Neural crest cell (in vitro differentiated cells): Measurements from ENCODE around the gene COLEC12. TPM values are rescaled to one million over a fixed set of nuclear protein-coding genes. Genes with fewer than 3 reads are reported as not detected.

Experiments used
- DNase-seq: peaks from one replicate; pipeline ENCODE4 v3.0.0; 2021; ENCODE audit warnings: low read depth, mixed read lengths, low spot score
- H3K27ac Mint-ChIP-seq: one replicate; pipeline ENCODE4 v1.8.0; 2021; ENCODE audit warnings: mild to moderate bottlenecking, mixed read lengths; ENCODE audit not compliant: unreplicated experiment
- H3K27me3 Mint-ChIP-seq: 2 replicates; pipeline ENCODE4 v1.8.0; 2021; ENCODE audit warnings: low read depth, mild to moderate bottlenecking, mixed read lengths
- H3K36me3 Mint-ChIP-seq: 2 replicates; pipeline ENCODE4 v1.8.0; 2021; ENCODE audit warnings: low read depth, mild to moderate bottlenecking, mixed read lengths
- H3K4me1 Mint-ChIP-seq: 2 replicates; pipeline ENCODE4 v1.8.0; 2021; ENCODE audit warnings: mixed read lengths
- H3K4me3 Mint-ChIP-seq: one replicate; pipeline ENCODE4 v1.8.0; 2021; ENCODE audit warnings: mild to moderate bottlenecking, mixed read lengths
- H3K9me3 Mint-ChIP-seq: 2 replicates; pipeline ENCODE4 v1.8.0; 2021; ENCODE audit warnings: mixed read lengths
- total RNA-seq: library from RNA; stranded (reverse); gene quantifications from 2 replicates; pipeline ENCODE4 v1.2.1, GENCODE V29; 2021
- TF ChIP-seq, protein P1 (sequence below): fragments of 200-600 bp; sonication (generic); conservative IDR thresholded peaks from 2 replicates; pipeline ENCODE4 v1.5.0; 2021; ENCODE audit warnings: antibody characterized with exemption, mild to moderate bottlenecking

The COLEC12 gene
- total RNA-seq, 1 donor from 2014 or later = 1.7 TPM

DNA sequence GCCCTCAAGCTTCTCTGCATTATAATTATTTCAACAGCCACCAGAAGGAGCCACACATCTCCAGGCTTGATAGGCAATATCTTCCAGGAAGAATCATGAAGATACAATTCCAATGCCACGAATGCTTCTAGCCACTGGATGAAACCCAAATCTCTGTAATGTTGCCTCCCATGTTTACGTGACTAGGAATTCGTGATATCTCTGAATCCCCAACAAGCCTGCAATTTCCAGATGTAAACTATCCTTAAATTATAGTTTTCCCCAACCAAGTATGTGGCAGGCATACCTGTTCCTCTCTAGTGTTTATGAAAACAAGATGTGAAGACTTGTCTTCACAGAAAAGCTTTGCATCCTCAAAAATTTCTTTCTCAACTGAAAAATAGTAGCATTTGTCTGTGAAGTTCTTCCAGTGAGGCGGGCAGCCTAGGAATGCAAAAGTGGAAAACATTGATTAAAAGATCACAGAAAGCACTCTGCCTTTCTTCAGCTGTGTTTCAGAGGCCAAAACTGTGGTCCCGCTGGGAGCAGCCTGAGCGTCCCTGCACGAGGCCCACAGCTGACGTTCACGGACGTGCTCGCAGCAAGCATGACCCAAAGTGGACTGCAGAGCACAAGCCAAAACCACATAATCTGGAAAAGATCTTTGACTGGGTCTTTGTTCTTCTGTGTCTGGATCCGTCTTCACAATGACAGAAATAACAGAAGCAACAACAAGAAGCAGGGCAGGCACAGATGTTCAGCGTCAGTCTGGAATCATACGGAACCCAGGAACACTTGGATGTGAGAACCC, 167.6 kb downstream of the COLEC12 start:
- H3K27ac Mint-ChIP-seq = no peak overlapping the region
- peaks cover 4% of the 10 kb centered on the region for H3K4me1 Mint-ChIP-seq
- no peaks in the 10 kb centered on the region for H3K36me3 Mint-ChIP-seq
- TF ChIP-seq, protein P1, sequence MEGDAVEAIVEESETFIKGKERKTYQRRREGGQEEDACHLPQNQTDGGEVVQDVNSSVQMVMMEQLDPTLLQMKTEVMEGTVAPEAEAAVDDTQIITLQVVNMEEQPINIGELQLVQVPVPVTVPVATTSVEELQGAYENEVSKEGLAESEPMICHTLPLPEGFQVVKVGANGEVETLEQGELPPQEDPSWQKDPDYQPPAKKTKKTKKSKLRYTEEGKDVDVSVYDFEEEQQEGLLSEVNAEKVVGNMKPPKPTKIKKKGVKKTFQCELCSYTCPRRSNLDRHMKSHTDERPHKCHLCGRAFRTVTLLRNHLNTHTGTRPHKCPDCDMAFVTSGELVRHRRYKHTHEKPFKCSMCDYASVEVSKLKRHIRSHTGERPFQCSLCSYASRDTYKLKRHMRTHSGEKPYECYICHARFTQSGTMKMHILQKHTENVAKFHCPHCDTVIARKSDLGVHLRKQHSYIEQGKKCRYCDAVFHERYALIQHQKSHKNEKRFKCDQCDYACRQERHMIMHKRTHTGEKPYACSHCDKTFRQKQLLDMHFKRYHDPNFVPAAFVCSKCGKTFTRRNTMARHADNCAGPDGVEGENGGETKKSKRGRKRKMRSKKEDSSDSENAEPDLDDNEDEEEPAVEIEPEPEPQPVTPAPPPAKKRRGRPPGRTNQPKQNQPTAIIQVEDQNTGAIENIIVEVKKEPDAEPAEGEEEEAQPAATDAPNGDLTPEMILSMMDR = no peak
- H3K27me3 Mint-ChIP-seq = no peaks in the 10 kb centered on the region
- no peak for DNase-seq
- no peak overlapping the region for H3K4me3 Mint-ChIP-seq
- no peaks in the 10 kb centered on the region for H3K9me3 Mint-ChIP-seq

DNA sequence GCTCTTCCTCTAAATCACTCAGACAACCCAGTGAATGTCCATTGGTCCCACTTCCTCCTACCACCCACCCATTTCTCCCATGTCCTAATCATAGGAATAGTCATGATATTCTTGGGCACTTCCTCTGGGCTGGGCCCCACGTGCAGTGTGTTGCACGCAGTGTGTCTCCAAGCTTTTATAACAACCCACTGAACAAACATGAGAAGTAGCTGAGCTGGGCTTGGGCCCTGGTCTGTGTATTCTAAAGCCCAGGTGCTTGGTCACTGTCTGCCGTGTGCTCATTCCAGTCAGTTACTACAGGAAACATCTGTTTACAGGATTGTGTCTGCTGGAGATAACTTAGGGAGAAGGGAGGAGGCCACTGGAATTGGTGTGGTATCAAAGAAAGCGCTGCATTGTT, 168.5 kb downstream of the COLEC12 start:
- Mint-ChIP-seq H3K4me3 (no peak overlapping the region), H3K9me3 (no peaks in the 10 kb centered on the region), H3K36me3 (no peaks in the 10 kb centered on the region), H3K27ac (no peak overlapping the region), H3K27me3 (no peaks in the 10 kb centered on the region), H3K4me1 (peaks cover 4% of the 10 kb centered on the region)
- DNase-seq = no peak
- TF ChIP-seq, protein P1 = no peak

DNA sequence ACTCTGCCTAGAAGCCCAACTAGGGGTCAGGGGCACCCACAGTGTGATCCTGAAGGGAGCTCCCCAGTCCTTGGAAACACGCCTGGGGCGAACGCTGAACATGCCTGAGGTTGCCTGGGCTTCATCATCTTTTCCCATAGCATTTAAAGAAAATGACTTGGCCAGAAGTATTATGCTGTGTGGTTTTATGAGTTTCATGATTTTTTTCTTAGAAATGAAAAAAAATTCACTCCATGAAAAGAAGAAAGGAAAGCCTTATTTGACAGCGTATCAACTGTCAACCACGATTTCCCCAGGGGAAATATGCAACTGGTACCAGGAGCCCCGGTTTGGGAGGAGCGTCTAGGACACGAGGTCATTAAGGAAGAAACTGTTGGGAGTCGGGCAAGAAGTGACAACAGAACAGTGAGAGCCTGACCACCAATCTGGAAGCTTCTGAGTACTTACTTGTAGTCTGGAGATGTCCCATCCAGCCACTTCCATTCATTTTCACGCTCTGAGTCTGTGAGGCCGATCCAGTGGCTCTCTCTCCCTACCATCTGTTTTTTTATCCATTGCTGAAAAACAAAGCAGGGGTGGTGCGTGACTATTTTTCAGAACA, 169.2 kb downstream of the COLEC12 start:
- DNase-seq = no peak
- Mint-ChIP-seq H3K27ac (no peak overlapping the region), H3K27me3 (no peaks in the 10 kb centered on the region), H3K9me3 (no peaks in the 10 kb centered on the region), H3K4me3 (no peak overlapping the region), H3K4me1 (peaks cover 4% of the 10 kb centered on the region), H3K36me3 (no peaks in the 10 kb centered on the region)
- TF ChIP-seq, protein P1 = no peak

DNA sequence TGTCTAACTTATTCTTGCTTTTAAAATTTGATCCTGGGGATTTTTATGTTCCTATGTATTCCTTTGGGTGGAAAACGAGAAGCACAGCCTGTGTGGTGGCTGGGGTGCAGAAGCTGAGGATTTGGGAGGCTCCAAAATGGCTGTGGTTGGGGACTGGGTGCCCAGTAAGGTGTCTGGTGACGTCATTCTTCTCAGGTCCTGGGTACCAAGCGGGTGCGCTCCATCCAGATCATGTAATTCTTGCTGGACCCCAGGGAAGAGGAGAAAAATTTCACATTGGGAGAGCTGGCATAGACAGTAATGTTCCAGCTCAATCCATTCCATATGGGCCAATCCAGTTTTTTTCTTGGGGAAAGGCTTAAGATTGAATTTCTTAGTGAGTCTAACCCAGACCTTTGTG, 171.6 kb downstream of the COLEC12 start:
- no peaks in the 10 kb centered on the region for H3K9me3 Mint-ChIP-seq
- no peak overlapping the region for H3K4me3 Mint-ChIP-seq
- H3K4me1 Mint-ChIP-seq = peaks cover 4% of the 10 kb centered on the region
- TF ChIP-seq, protein P1 = no peak
- H3K36me3 Mint-ChIP-seq = no peaks in the 10 kb centered on the region
- no peak for DNase-seq
- no peak overlapping the region for H3K27ac Mint-ChIP-seq
- no peaks in the 10 kb centered on the region for H3K27me3 Mint-ChIP-seq

DNA sequence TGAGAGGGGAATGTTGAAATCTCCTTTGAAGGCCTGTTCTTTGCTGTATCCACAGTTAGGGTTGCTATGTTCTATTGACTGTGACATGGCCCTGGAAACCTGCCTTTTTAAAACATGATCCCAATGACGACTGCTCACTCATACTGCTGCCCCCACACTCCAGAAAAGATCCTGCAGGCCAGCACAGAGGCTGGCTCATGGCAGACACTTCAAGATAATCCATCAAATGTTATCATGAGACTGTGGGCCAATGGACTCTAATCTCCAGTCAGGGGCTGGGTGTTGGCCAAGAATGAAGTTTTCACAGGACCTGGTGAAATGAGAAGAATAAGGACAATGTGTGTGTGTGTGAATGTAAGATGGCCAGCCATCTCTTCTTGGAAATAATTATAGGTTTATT, 173.7 kb downstream of the COLEC12 start:
- DNase-seq = no peak
- TF ChIP-seq, protein P1 = no peak
- Mint-ChIP-seq H3K27ac (no peak overlapping the region), H3K4me1 (peaks cover 1% of the 10 kb centered on the region), H3K27me3 (no peaks in the 10 kb centered on the region), H3K4me3 (no peak overlapping the region), H3K36me3 (no peaks in the 10 kb centered on the region), H3K9me3 (no peaks in the 10 kb centered on the region)
